Measurements from ENCODE around the gene SLC24A3. TPM values are rescaled to one million over a fixed set of nuclear protein-coding genes. Genes with fewer than 3 reads are reported as not detected.

SLC24A3 gene
- total RNA-seq, 1 experiment from 2014 or later = 0.06 TPM

- peak; percentile 11 for DNase-seq (ENCODE audit: low read depth)
These were observed 283.7 kb downstream of the SLC24A3 start for GRCh38 chr20:19495905-19496703.

DNA sequence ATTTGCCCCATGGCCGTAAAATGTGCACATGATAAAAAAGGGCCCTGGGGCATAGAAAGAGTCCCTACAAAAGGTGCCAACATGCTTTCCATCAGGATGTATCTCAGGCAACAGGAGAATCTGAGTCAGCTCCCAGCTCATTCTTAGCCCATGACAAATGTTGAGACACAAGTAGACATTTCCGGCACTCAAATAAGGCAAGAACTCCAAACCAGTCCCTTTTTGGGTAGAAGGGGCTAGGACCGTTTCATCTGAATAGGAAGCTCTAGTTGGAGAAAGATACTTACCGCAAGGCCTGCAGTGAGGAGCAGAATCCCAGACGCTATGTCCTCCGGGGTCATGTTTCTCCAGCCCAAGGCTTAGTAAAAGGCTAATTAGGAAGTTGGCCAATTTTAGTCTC, 284.6 kb downstream of the SLC24A3 start:
- DNase-seq (ENCODE audit: low read depth) = peak; percentile 73

- DNase-seq (ENCODE audit: low read depth) = no peak
These were observed 286.3 kb downstream of the SLC24A3 start for GRCh38 chr20:19498756-19499155.

DNA sequence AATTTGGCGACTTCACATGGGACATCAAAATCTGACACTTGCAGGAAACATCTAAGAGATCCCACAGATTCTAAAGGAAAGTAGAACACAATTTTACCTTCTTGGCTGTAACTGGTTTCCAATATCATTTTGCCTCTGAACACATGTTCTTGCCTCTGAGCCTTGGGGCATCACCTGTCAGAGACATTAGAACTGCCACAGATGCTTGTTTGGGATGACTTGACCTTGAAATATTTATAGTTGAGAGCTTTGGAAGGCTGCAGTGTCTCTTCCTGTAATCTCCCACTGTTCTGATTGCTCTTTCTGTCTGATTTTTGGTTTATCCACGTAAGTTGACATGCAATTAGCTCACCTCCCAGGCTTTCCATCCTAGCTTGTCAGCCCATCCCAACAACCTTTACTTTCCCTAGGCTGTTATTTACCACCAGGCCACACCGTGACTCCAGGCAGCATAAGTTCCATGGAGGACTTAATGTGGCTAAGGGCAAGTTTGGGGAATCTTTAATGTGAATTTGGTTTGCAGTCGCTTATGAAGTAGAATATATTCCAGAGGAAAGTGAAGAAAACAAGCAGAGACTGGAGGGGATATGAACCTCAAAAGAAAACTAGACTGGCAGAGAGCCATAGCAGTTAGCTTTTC, 289.2 kb downstream of the SLC24A3 start:
- no peak for DNase-seq (ENCODE audit: low read depth)

GRCh38 chr20:19502169-19502568, 289.7 kb downstream of the SLC24A3 start:
- no peak for DNase-seq (ENCODE audit: low read depth)

DNA sequence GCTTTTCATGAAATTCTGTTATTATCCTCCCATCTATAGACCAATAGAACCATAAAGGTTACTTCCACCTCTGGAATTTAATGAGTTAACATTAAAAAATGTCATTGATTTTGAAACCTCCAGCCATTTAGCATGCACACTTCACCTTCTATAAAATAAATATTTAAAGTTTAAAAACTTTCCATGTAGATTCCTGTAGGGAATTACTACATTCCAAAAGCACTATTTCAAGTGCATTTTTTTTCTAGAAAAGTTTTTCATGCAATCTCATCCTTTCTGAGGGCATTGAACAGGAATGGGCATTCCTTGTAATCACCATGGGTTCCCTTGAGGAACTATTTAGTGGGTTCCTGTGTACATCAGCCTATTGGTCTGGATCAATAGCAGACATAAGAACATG, 291.8 kb downstream of the SLC24A3 start:
- DNase-seq (ENCODE audit: low read depth) = no peak

- DNase-seq (ENCODE audit: low read depth) = no peak
These were observed 293.6 kb downstream of the SLC24A3 start for GRCh38 chr20:19506021-19506420.

- DNase-seq (ENCODE audit: low read depth) = no peak
These were observed 296.0 kb downstream of the SLC24A3 start for GRCh38 chr20:19508449-19508848.

- no peak for DNase-seq (ENCODE audit: low read depth)
These were observed 298.2 kb downstream of the SLC24A3 start for GRCh38 chr20:19510611-19511010.

DNA sequence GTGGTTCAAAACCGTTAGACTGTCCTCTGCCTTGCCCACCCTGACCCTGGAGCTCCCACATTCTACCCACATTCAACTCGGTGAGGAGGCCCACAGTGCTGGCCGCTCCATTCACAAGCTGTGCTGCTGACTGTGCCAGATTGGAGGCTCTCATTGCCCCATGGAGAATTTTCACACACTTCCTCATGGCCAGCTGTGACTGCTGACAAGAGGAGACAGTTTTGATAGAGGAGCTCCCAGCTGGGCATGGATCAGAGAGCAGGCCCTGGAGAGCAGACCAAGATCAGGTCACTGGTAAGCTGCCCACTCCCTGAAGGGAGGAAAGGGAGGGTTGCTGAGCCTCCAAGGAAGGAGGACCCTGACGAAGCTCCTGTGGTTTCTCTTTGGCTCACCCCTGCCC, 299.5 kb downstream of the SLC24A3 start:
- no peak for DNase-seq (ENCODE audit: low read depth)

GRCh38 chr20:19512886-19513677, 300.6 kb downstream of the SLC24A3 start:
- DNase-seq (ENCODE audit: low read depth) = no peak

GRCh38 chr20:19515074-19515473, 302.6 kb downstream of the SLC24A3 start:
- no peak for DNase-seq (ENCODE audit: low read depth)

GRCh38 chr20:19519466-19519865, 307.0 kb downstream of the SLC24A3 start:
- DNase-seq (ENCODE audit: low read depth) = no peak

DNA sequence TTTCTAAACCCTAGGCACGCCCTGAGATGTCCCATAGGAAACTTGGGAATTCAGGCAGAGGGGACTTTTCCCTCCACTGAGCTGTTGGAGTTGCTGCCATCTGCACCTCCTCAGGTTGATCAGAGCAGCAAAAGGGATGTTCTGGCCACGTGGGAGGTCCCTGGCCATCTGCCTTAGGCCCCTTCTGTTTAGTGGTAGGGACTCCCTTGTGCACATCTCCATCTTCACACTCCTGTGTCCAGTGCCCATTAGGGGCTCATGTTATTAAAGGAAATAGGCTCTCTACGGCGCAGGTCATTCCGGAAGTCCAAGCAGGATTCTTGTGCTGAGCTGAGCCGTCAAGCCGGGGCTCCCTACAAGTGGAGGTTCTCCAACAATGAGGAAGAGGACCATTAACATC, 307.8 kb downstream of the SLC24A3 start:
- no peak for DNase-seq (ENCODE audit: low read depth)

- no peak for DNase-seq (ENCODE audit: low read depth)
These were observed 309.8 kb downstream of the SLC24A3 start for GRCh38 chr20:19522071-19522801.

DNA sequence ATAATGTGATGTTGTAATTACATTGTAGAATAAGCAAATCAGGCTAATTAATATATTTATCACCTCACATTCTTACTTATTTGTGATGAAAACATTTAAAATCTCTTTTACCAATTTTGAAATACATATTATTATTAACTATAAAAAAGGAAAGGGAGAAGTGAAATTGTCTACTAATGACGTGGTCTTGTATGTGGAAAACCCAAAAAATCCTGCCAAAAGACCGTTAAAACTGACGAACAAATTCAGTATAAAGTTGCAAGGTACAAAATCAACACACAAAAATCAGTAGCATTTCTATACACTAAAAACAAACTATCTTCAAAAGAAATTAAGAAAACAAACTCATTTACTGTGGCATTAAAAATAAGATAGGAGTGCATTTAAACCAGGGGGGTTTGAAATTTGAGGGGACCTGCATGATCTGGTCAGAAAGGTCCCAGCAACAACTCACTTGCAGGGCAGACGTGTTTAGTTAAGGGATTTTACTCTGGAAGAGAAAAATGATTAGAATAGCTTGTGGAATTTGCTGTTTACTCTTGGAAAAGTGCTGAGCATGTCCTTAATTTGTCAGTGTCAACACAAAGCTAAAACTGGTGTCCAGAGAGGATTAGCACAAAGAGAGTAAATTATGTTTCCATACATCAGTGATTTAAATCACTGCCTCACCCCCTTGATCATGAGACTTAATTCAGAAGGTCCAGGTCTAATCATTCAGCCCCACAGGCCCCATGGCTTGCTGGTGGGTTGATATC, 310.6 kb downstream of the SLC24A3 start:
- DNase-seq (ENCODE audit: low read depth) = no peak

- no peak for DNase-seq (ENCODE audit: low read depth)
These were observed 312.2 kb downstream of the SLC24A3 start for GRCh38 chr20:19524691-19525090.

GRCh38 chr20:19527509-19527908, 315.1 kb downstream of the SLC24A3 start:
- no peak for DNase-seq (ENCODE audit: low read depth)

DNA sequence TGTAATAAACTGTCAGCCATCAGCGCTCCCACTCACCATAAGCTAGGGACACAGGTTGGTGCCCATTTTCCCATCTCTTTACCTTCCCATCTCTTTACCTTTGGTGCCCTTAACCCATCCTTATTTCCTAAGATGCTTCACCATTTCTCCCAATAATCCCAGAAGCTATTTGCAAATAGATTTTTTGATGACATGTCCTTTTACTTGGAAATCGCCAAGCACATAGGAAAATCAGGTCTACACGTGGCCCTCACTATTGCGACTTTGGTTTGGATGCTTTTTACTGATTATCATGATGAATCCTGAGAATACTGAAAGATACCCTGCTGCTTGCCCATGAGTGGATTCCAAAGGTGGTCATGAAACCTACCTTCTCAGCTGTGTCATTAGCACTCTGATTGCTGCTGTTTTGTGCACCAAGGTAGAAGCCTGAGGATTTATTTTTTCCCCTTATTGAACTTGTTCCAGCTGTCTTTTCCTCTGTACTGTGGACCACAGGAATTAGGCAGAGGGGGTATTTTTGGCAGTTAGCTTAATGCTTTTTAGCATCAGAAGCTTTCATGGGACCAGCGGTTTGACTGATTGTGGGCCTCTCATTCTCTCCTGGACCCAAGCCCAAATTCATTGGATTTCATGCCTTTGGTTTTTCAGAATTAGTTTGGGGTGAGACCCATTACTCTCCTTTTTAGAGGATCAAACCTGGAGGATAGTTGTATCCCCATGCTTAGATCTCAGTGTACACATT, 316.0 kb downstream of the SLC24A3 start:
- no peak for DNase-seq (ENCODE audit: low read depth)

- DNase-seq (ENCODE audit: low read depth) = no peak
These were observed 317.6 kb downstream of the SLC24A3 start for GRCh38 chr20:19530006-19530405.
